ENCODE data around the gene SNURF.
"Not testable (repeated sequence)": the region's sequence is repeated elsewhere in the genome, so short reads cannot be mapped to it uniquely, and the experiment has no call there.

SNURF gene

DNA sequence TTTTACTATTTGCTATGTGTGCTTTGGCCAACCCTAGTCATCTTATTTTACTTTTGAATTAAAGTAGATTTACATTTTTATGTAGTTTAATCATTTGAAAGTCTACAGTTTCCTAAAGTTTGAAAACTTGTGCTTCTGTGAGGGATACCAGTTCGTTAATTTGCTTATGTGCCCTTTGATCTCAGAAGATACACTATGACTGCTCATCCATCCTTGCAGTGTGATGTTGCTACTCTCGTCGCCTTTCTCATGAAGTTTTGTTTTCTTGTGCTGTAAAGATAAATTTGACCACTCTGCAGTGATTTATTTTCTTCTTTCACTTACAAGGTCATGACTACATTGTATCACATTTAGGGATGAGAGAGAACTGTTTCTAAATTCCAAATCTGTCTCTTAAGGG lies 16.3 kb downstream of the SNURF start:
- DNase-seq (ENCODE audit: low read depth) = no peak

DNA sequence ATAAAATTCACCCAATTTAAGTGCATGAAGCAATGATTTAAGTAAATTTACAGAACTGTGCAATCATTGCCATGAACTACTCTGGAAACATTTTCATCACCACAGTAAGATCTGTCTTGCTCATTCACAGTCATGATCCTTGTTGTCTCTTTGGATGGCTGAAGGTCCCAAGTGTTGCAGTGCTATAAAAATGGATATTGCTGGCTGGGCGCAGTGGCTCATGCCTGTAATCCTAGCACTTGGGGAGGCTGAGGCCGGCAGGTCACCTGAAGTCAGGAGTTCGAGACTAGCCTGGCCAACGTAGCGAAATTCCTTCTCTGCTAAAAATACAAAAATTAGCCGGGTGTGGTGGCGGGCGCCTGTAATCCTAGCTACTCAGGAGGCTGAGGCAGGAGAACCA lies 17.0 kb downstream of the SNURF start:
- no peak for DNase-seq (ENCODE audit: low read depth)

DNA sequence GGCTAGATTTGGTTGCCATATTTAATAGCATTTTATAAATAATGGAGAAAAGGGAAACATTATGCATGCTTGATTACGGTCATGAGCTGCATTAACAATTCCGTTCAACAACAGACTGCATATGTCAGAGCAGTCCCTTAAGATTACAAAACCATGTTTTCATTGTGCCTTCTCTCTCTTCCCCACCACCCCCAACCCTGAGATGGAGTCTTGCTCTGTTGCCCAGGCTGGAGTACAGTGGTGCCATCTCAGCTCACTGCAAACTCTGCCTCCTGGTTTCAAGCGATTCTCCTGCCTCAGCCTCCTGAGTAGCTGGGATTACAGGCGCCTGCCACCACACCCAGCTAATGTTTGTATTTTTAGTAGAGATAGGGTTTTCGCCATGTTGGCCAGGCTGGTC lies 17.9 kb downstream of the SNURF start:
- not testable (repeated sequence) for DNase-seq (ENCODE audit: low read depth)

DNA sequence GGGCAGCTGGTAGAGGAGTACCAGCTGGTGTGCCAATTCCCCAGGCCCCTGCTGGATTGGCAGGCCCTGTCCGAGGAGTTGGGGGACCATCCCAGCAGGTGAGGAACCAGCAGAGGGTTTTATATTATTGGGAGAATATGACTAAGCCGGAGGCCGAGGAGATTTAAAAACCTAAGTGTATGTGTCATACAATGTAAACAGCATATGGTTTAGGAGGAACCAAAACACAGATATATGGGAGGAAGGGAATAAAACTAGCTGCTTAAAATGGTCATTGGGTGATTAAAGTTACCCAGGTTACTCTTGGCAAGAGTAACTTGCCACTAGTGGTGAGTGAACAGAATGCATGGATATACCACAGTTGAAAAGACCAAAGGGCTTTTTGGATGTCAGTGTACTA lies 22.1 kb downstream of the SNURF start:
- DNase-seq (ENCODE audit: low read depth) = no peak

DNA sequence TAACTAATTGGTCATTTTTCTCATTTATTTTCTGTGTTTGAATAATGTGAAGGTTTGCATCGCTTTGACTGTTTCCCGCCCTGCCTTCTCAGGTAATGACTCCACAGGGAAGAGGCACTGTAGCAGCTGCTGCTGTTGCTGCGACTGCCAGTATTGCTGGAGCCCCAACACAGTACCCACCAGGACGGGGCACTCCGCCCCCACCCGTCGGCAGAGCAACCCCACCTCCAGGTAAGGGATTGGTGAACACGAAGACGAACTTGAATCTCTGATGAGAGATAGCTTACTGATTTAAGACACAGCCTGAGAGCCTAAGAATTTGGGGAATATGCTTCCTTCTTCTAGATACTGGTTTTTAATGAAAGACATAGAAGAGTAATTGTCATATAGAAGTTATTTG lies 22.9 kb downstream of the SNURF start:
- no peak for DNase-seq (ENCODE audit: low read depth)

DNA sequence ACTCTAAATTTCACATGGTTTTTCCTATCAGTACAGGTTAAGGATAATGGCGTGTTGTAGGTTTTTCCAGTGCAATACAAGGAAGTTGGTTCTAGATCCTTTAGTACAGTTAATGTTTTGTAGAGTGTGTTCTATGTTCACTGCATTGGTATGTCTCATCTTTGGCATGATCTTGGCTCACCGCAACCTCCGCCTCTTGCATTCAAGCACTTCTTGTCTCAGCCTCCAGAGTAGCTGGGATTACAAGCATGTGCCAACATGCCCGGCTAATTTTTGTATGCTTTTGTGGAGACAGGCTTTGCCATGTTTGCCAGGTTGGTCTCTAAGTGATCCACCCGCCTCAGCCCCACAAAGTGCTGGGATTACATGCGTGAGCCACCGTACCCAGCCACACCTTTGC lies 30.4 kb downstream of the SNURF start:
- no peak for DNase-seq (ENCODE audit: low read depth)

DNA sequence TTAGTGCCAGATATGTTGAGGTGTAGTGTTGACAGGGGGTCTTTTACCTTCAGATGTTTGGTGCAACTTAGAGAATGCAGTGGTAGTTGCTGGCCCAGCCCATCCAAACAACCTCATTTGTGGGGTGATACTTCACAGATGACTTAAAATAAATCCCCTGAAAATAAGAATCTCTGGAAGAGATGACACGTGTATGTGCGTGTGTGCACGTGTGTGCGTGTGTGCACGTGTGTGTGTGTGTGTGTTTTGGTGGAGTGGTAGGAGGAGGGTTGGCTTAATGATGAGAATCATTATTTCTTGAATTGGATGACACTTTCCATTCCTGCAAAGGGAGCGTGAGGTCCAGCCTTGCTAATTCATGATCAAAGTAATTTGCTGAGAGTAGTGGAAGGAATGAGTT lies 31.9 kb downstream of the SNURF start:
- DNase-seq (ENCODE audit: low read depth) = no peak
